HG02588 (cell line): ENCODE data around the gene CAPN2.
"Not testable (repeated sequence)": the region's sequence is repeated elsewhere in the genome, so short reads cannot be mapped to it uniquely, and the experiment has no call there.

Experiments
- ATAC-seq: cut with Tn5 transposase; IDR thresholded peaks from one replicate; pipeline ENCODE4 v1.9.1; 2021; ENCODE audit warnings: mild to moderate bottlenecking, moderate library complexity; ENCODE audit not compliant: unreplicated experiment

Gene CAPN2

GRCh38 chr1:223738465-223739365, 26.4 kb downstream of the CAPN2 start:
- ATAC-seq, result no peak

DNA sequence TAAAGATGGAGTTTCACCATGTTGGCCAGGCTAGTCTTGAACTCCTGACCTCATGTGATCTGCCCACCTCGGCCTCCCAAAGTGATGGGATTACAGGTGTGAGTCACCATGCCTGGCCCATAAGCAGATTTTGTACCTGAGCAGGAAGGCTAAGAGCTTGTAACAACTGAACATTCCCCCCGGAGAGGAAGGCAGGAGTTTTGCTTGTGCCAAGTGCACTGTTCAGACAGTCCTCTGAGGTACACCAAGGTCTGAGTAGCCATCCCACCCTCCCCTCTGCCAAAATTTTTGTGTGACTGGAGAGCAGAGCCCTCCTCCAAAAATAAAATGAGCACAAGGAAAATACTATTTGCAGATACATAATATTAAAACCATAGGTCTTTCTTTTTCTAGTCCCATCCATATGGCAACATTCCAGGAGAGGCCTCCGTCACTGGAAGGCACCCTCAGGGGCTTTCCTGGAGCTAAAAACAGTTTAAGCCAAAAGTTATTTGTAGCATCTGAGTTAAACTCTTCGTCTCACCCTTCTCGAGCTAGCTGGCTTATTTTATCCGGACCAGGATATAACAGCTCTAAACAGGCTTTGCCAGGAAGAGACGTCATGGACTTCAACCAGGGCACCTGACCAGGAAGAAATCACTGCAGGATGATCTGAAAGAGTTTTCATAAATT, 27.2 kb downstream of the CAPN2 start:
- ATAC-seq, result no peak

- ATAC-seq, result not testable (repeated sequence)
Measured at GRCh38 chr1:223740038-223740736, 27.8 kb downstream of the CAPN2 start.

- ATAC-seq, result no peak
Measured at GRCh38 chr1:223741861-223742260, 29.5 kb downstream of the CAPN2 start.

GRCh38 chr1:223742856-223743517, 30.6 kb downstream of the CAPN2 start:
- ATAC-seq, result no peak

- ATAC-seq, result no peak
Measured at GRCh38 chr1:223745731-223746130, 33.4 kb downstream of the CAPN2 start.

DNA sequence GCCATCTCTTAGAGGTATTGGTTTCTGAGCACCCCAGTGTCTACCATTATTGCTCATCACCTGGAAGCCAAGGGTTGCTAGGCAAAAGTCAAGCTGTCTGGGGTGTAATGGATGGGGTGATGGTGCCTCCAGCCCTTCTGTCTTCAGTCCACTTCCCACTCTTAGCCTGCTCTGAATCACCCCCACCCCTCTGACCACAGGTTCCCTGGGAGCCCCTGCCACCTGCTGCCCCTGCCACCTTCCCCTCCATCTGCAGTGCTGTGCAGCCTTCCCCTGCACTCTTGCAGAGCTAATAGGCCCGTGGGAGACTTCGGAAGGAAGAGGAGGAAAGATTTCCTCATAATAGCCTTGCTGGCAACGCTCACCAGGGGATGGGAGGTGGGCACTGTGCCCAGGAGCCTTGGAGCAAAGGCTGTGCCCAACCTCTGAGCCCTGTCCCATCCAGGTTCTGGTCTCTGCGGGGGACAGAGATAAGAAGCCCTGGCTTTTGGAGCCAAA, 35.5 kb downstream of the CAPN2 start:
- no peak for ATAC-seq

- no peak for ATAC-seq
Measured at GRCh38 chr1:223748405-223748772, 36.0 kb downstream of the CAPN2 start.

DNA sequence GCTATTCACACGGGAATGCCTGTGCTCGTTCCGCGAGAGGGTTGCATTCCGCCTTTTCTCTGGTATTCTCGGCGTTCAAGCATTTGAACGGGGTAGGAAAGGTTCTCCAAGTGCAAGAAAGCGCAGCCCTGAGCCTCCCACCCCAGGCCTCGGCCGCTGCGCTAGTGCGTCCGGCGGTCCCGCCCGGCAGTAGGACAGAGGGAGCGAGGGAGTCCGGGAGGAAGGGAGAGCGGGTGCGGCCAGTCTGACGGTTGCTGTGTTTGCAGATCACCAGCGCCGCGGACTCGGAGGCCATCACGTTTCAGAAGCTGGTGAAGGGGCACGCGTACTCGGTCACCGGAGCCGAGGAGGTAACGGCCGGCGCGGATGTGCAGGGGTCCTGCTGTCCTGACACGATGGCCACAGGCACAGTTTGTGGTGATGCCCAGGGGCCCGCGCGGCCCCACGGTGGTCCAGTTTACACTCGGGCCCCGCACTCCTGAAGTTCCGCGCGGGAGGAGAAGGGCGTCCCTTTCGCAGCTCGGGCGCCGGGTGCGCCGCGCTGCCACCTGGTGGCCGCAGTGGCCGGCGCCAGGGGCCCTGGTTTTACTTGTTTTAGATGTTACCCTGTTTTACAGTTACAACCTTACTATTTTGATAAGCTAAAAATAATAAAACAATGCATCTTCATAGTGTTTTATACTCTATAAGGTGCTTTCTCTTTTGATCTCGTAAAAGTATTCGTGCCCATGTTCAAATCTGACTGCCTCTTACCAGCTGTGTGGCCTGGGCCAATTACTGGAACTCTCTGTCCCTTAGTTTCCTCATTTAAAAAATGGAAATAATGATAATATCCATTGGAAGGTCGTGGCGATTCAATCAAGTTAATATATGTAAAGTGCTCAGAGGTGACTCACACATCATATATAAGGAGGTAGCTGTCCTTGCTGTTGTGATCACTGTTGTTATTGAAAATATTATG, 36.7 kb downstream of the CAPN2 start:
- no peak for ATAC-seq

DNA sequence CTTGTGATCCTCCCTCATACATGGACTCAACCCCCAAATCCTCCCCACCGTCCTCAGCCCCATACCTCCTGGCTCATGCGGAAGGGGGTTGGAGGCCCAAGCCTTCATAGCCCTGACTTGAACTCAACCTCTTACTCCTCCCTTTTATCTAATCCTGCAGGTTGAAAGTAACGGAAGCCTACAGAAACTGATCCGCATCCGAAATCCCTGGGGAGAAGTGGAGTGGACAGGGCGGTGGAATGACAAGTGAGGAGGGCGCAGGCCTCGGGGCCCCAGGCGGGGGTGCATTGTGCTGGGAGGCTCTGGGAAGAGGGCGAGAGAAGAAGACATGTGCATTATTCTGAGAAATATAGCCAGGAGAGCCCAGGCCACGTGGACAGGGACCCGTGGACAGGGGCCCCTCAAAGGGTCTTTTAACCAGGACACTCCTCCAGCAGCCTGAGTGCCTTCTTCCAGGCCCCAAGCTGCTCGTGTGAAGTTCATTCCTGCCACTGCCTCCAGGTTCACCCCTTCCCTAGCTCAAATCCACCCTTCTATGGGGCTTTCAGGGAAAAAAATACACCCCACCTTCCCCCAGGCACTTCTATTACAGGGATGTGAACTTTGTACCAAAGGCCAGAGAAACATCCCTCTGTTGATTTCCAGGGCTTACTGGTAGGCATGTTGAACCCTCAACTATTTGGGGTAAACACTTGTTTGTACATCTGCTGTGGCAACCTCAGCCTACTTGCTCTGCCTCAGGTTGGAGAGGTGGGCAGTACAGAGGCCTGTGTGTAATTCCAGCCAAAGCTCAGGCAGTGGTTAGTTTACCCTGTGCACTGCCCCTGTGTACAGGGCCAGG, 38.6 kb downstream of the CAPN2 start:
- ATAC-seq, result no peak

GRCh38 chr1:223751696-223752095, 39.4 kb downstream of the CAPN2 start:
- no peak for ATAC-seq

- no peak for ATAC-seq
Measured at GRCh38 chr1:223752721-223753515, 40.6 kb downstream of the CAPN2 start.

- ATAC-seq, result no peak
Measured at GRCh38 chr1:223754681-223755431, 42.5 kb downstream of the CAPN2 start.

DNA sequence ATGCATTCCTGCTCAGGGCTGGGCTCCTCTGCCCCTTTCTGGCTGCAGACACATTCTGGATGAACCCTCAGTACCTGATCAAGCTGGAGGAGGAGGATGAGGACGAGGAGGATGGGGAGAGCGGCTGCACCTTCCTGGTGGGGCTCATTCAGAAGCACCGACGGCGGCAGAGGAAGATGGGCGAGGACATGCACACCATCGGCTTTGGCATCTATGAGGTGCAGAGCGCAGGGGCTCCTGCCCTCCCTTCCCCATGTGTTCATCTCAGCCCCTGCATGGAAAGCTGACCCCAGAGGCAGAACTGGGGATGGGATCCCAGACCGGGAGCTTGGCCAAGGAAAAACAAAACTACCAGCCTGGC, 43.1 kb downstream of the CAPN2 start:
- ATAC-seq, result no peak

DNA sequence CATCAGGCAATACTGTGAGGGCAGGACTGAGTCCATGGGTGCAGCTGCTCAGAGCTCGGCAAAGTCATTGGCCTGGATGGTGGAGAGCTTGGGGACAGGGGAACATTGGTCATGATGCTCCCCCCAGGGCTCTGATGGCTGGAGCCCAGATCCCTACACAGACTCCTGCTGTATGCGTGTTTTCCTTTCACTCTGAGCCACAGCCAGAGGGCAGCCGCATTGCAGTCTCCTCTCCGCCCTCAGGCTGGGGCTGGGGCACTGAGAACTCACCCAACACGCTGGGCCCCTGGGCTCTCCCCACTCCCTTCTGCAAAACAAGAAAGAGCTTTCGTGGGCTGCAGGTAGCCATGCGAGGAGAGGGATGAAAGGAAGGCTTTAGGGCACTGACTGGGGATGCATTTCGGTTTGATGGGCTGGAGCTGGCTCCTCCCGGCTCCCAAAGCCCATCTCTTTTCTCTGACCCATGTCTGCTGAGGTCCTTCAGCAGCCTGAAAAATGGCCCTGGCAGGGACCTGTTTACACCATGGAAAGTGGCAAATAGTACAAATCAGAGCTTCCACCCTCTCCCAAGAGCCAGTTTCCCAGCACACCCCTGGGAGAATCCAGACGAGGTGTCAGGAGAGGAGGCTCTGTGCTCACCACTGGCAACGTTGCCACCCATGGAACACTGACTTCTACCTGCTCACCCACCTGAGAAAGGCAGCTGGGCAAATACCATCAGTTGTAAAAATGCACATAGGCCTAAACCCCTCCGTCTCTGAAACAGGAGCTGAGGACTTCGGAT, 43.8 kb downstream of the CAPN2 start:
- no peak for ATAC-seq

DNA sequence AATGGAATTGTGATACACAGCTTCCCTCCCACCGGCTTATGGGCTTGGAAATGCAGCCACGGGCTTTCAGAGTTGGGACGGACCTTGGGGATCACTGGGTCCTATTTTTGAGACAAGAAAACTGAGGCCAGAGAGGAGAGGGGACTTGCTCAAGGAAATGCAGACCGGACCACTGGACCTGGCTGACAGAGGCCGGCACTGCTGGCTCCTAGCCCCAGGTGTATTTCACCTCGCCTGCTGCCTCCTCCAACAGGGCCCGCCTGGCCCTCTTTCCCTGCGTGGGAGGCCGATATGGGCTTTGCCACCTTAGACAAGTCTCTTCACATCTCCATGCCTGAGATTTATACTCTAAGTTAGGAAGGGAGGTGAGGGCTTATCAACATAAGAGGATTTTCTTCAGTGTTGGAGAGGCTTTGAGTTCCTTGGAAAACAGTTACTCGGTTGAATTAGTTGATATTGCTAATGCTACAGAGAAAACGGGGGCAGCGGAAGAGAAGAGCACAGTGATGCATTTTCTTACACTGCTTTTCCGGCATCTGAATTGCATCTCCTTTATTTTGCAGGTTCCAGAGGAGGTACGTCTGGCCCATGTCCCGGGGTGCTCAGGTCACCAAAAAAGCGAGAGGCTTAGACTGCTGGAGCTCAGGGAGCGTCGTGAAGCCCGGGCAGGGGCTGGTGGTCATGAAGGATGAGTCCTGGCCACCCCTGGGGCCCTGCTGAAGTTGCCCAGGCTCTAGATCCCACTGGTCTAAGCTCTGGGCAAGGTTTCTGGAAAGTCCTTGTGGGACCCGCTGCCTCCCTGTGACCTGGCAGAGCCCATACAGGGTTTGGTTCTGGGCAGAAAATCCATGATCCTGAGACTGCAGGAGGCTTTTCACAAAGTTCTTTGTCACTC, 44.7 kb downstream of the CAPN2 start:
- ATAC-seq, result no peak
